NCI-H187 treated with DMSO at 0.1 percent for 48 hours (cell line): ENCODE data around the gene POLD3.

Experiments
- DNase-seq: peaks from one replicate; lab custom pipeline; 2025; lab: John Stamatoyannopoulos, UW

The POLD3 gene

GRCh38 chr11:74592441-74593362 lies at the start of gene POLD3:
Gene POLD3 (plus strand): TSS chr11:74592582. CDS start chr11:74592659, 77 bp downstream.
- peak; percentile 64 for DNase-seq

GRCh38 chr11:74543991-74544390 lies 48.4 kb upstream of the POLD3 start:
- no peak for DNase-seq

GRCh38 chr11:74546752-74547151 lies 45.6 kb upstream of the POLD3 start:
- DNase-seq: no peak

GRCh38 chr11:74550991-74551753 lies 41.2 kb upstream of the POLD3 start:
- DNase-seq: no peak

GRCh38 chr11:74551754-74552145 lies 40.6 kb upstream of the POLD3 start:
- DNase-seq: no peak

GRCh38 chr11:74557526-74557925 lies 34.9 kb upstream of the POLD3 start:
- DNase-seq: no peak

GRCh38 chr11:74559110-74559933 lies 33.1 kb upstream of the POLD3 start:
- DNase-seq: no peak

GRCh38 chr11:74559934-74560309 lies 32.5 kb upstream of the POLD3 start:
- DNase-seq: no peak

GRCh38 chr11:74566146-74566960 lies 26.0 kb upstream of the POLD3 start:
- DNase-seq: no peak

GRCh38 chr11:74568028-74568427 lies 24.4 kb upstream of the POLD3 start:
- DNase-seq: no peak

- no peak for DNase-seq
Observed at GRCh38 chr11:74570266-74571061, 21.9 kb upstream of the POLD3 start.

GRCh38 chr11:74571062-74571399 lies 21.4 kb upstream of the POLD3 start:
- DNase-seq: no peak

- no peak for DNase-seq
Observed at GRCh38 chr11:74572349-74572748, 20.0 kb upstream of the POLD3 start.

- DNase-seq: no peak
Observed at GRCh38 chr11:74574563-74574962, 17.8 kb upstream of the POLD3 start.

- DNase-seq: no peak
Observed at GRCh38 chr11:74575999-74576398, 16.4 kb upstream of the POLD3 start.

- no peak for DNase-seq
Observed at GRCh38 chr11:74577181-74577580, 15.2 kb upstream of the POLD3 start.

GRCh38 chr11:74577624-74578396 lies 14.6 kb upstream of the POLD3 start:
- peak; percentile 36 for DNase-seq

GRCh38 chr11:74579577-74580270 lies 12.7 kb upstream of the POLD3 start:
- DNase-seq: no peak

GRCh38 chr11:74581954-74582547 lies 10.3 kb upstream of the POLD3 start:
- DNase-seq: no peak
